GM20000 (cell line): ENCODE results near the gene KCNJ6.

Source experiments
- DNase-seq: peaks from one replicate; pipeline ENCODE4 v3.0.0; 2012; ENCODE audit warnings: low spot score
- TF ChIP-seq, protein P1 (sequence below): IDR thresholded peaks from 2 replicates; pipeline ENCODE4 v1.5.1; 2012; ENCODE audit warnings: mild to moderate bottlenecking, control low read depth; ENCODE audit errors: extremely low read depth, missing control alignments

KCNJ6 gene

GRCh38 chr21:37642493-37642892 lies 273.8 kb downstream of the KCNJ6 start:
- DNase-seq = peak; percentile 45
- TF ChIP-seq, protein P1, sequence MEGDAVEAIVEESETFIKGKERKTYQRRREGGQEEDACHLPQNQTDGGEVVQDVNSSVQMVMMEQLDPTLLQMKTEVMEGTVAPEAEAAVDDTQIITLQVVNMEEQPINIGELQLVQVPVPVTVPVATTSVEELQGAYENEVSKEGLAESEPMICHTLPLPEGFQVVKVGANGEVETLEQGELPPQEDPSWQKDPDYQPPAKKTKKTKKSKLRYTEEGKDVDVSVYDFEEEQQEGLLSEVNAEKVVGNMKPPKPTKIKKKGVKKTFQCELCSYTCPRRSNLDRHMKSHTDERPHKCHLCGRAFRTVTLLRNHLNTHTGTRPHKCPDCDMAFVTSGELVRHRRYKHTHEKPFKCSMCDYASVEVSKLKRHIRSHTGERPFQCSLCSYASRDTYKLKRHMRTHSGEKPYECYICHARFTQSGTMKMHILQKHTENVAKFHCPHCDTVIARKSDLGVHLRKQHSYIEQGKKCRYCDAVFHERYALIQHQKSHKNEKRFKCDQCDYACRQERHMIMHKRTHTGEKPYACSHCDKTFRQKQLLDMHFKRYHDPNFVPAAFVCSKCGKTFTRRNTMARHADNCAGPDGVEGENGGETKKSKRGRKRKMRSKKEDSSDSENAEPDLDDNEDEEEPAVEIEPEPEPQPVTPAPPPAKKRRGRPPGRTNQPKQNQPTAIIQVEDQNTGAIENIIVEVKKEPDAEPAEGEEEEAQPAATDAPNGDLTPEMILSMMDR = peak; percentile 34

GRCh38 chr21:37639756-37640155 lies 276.5 kb downstream of the KCNJ6 start:
- no peak for DNase-seq
- TF ChIP-seq, protein P1 = no peak

DNA sequence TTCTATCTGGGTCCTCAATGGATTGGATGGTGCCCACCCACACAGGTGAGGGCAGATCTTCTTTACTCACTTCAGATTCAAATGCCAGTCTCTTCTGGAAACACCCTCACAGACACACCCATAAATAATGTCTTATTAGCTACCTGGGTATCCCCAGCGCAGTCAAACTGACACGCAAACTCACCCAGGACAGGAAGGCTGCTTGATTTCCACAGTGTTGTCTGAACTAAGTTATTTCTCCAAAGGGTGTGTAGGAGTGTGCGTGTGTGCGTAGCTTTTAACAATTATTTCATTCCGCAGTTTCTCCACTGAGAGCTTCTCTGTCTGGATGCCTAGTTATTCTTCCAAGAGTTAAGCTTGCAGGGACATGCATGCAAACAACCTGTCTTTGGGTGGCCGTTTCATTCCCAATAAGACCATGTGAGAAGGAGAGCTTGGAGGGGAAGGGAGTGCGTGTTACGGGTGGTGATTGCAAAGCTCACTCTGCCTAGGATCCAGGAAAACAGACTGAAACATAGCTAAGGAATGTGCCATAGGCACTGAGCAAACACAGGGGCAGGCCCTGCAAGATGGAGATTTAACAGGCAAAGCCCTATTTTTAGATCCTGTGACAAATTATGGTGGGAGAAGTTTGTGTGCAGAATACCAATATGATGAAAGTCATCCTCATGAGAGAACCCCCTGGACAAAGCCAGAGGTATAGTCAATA lies 280.0 kb downstream of the KCNJ6 start:
- no peak for DNase-seq
- TF ChIP-seq, protein P1 = no peak

GRCh38 chr21:37631319-37632117 lies 284.7 kb downstream of the KCNJ6 start:
- peak; percentile 51 for DNase-seq
- TF ChIP-seq, protein P1 = no peak

DNA sequence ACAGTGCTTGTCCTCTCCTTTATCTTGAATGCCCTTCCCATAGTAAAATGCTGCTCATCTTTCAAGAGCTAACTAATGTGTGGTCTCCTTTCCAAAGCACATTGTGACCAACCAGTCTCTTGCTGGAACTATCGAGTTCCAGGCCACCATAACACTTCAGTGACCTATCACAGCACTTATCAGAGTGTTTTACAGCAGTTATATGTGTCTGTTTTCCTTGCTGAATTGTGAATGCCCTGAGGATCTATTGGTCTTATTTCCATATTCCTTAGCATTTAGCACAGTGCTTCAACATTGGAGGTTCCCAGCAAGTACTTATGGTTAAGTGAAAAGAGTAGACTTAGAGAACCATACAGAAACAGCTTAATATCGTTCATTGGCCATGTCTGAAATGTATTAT lies 285.4 kb downstream of the KCNJ6 start:
- TF ChIP-seq, protein P1 = no peak
- DNase-seq = no peak

DNA sequence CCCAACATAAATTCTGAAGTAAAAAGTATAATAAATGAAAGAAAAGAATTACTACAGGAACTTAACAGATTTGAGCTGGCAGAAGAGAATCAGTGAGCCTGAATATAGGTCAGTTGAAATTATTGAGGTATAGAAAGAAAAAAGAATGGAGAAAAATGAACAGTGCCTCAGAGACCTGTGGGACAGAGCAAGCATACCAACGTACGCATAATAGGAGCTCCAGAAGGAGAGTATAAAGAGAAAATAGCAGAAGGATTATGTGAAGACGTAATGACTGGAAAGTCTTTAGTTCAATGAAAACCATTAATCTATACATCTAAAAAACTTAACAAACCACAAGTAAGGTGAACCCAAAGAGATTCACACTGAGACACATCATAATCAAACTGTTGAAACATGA lies 287.9 kb downstream of the KCNJ6 start:
- TF ChIP-seq, protein P1 = no peak
- no peak for DNase-seq

GRCh38 chr21:37627561-37627960 lies 288.7 kb downstream of the KCNJ6 start:
- DNase-seq = no peak
- TF ChIP-seq, protein P1 = no peak
